Neural cell (in vitro differentiated cells): ENCODE data around the gene SAMSN1. TPM values are rescaled to one million over a fixed set of nuclear protein-coding genes. Genes with fewer than 3 reads are reported as not detected.

Source experiments
- H2AFZ ChIP-seq: fragments of 200-600, 300-800 bp; sonication (generic), shearing (Covaris generic); 2 replicates; pipeline ENCODE4 v1.6.0; 2014; ENCODE audit warnings: low read depth, mild to moderate bottlenecking, antibody characterized with exemption, low read length, moderate library complexity
- H3F3A ChIP-seq: fragments of 200-600 bp; shearing (Covaris generic); 2 replicates; pipeline ENCODE4 v1.6.1; 2016; ENCODE audit warnings: mild to moderate bottlenecking, moderate library complexity, mixed read lengths, antibody characterized with exemption, low read length; ENCODE audit not compliant: insufficient read depth, poor library complexity, severe bottlenecking
- H3K27ac ChIP-seq: fragments of 200-600, 300-800 bp; sonication (generic), shearing (Covaris generic); 2 replicates; pipeline ENCODE4 v1.5.1; 2014; ENCODE audit warnings: mild to moderate bottlenecking, low read length, moderate library complexity
- H3K27me3 ChIP-seq: fragments of 300-800, 200-600 bp; sonication (generic), shearing (Covaris generic); 2 replicates; pipeline ENCODE4 v1.6.0; 2014; ENCODE audit warnings: mild to moderate bottlenecking, low read depth, low read length, moderate library complexity; ENCODE audit not compliant: insufficient read depth
- H3K36me3 ChIP-seq: fragments of 300-800, 200-600 bp; sonication (generic), shearing (Covaris generic); 2 replicates; pipeline ENCODE4 v1.5.1; 2014; ENCODE audit warnings: mild to moderate bottlenecking, antibody characterized with exemption, low read length, moderate library complexity; ENCODE audit not compliant: insufficient read depth
- H3K4me2 ChIP-seq: fragments of 300-800, 200-600 bp; sonication (generic), shearing (Covaris generic); 2 replicates; pipeline ENCODE4 v1.6.0; 2014; ENCODE audit warnings: mild to moderate bottlenecking, low read length
- H3K4me3 ChIP-seq: fragments of 300-800, 200-600 bp; sonication (generic), shearing (Covaris generic); 2 replicates; pipeline ENCODE4 v1.5.1; 2014; ENCODE audit warnings: mild to moderate bottlenecking, low read length, moderate library complexity
- H3K79me2 ChIP-seq: fragments of 200-600 bp; shearing (Covaris generic); replicated peaks from 2 replicates; pipeline ENCODE4 v1.6.0; 2014; ENCODE audit warnings: mild to moderate bottlenecking, low read length, moderate library complexity; ENCODE audit not compliant: insufficient read depth
- H3K9ac ChIP-seq: fragments of 300-800, 200-600 bp; sonication (generic), shearing (Covaris generic); 2 replicates; pipeline ENCODE4 v1.6.1; 2016; ENCODE audit warnings: mild to moderate bottlenecking, low read length, mixed read lengths
- H3K9me2 ChIP-seq: fragments of 200-600 bp; shearing (Covaris generic); 2 replicates; pipeline ENCODE4 v1.6.1; 2016; ENCODE audit warnings: mild to moderate bottlenecking, low read length, mixed read lengths; ENCODE audit not compliant: insufficient read depth
- H3K9me3 ChIP-seq: fragments of 200-600, 300-800 bp; sonication (generic), shearing (Covaris generic); 2 replicates; pipeline ENCODE4 v1.6.1; 2016; ENCODE audit warnings: mild to moderate bottlenecking, mixed run types, low read length, moderate library complexity, mixed read lengths
- H4K20me1 ChIP-seq: fragments of 200-600 bp; shearing (Covaris generic); 2 replicates; pipeline ENCODE4 v1.6.1; 2016; ENCODE audit warnings: mild to moderate bottlenecking, mixed run types; ENCODE audit not compliant: insufficient read depth
- CTCF ChIP-seq: fragments of 450-650 bp; IDR thresholded peaks from 2 replicates; pipeline ENCODE4 v1.5.1; 2014; ENCODE audit warnings: antibody characterized with exemption, mild to moderate bottlenecking, moderate library complexity; ENCODE audit not compliant: poor library complexity, severe bottlenecking
- EP300 ChIP-seq: fragments of 450-650 bp; conservative IDR thresholded peaks from 2 replicates; pipeline ENCODE4 v1.6.1; 2014; ENCODE audit warnings: antibody characterized with exemption, mild to moderate bottlenecking, moderate library complexity; ENCODE audit not compliant: poor library complexity, severe bottlenecking
- EZH2 ChIP-seq: fragments of 200-600, 300-800 bp; shearing (Covaris generic), sonication (generic); IDR thresholded peaks from 2 replicates; pipeline ENCODE4 v1.6.1; 2014; ENCODE audit warnings: antibody characterized with exemption, low read length, borderline replicate concordance, mild to moderate bottlenecking; ENCODE audit not compliant: insufficient read depth, poor library complexity, severe bottlenecking
- MXI1 ChIP-seq: fragments of 450-650 bp; conservative IDR thresholded peaks from 2 replicates; pipeline ENCODE4 v1.6.1; 2014; ENCODE audit warnings: antibody characterized with exemption, mild to moderate bottlenecking; ENCODE audit not compliant: poor library complexity, severe bottlenecking
- POLR2AphosphoS5 ChIP-seq: IDR thresholded peaks from 2 replicates; pipeline ENCODE4 v1.6.1; 2012
- RAD21 ChIP-seq: fragments of 450-650 bp; conservative IDR thresholded peaks from 2 replicates; pipeline ENCODE4 v1.6.1; 2014; ENCODE audit warnings: antibody characterized with exemption, mild to moderate bottlenecking, moderate library complexity
- REST ChIP-seq: IDR thresholded peaks from 2 replicates; pipeline ENCODE4 v1.6.1; 2012; ENCODE audit warnings: borderline replicate concordance
- SMC3 ChIP-seq: fragments of 450-650 bp; conservative IDR thresholded peaks from 2 replicates; pipeline ENCODE4 v1.6.1; 2014; ENCODE audit warnings: antibody characterized with exemption, mild to moderate bottlenecking, moderate library complexity; ENCODE audit not compliant: poor library complexity
- TAF1 ChIP-seq: IDR thresholded peaks from 2 replicates; pipeline ENCODE4 v1.6.1; 2012; ENCODE audit warnings: low read depth
- polyA plus RNA-seq: library from polyadenylated mRNA; depleted of rRNA; stranded (reverse); fragments of >200 nt; gene quantifications from 2 replicates; pipeline ENCODE4 v1.2.3, GENCODE V29; 2014

Gene SAMSN1
- polyA plus RNA-seq, 1 donor from 2014 or later = 18.2 TPM

GRCh38 chr21:14531757-14532316, 14.3 kb downstream of the SAMSN1 start:
- Histone ChIP-seq H3K9ac (no peak overlapping the region), H3K9me2 (no peaks in the 10 kb centered on the region), H3K4me3 (no peak overlapping the region), H2AFZ (no peak overlapping the region), H3K27me3 (no peaks in the 10 kb centered on the region), H4K20me1 (no peaks in the 10 kb centered on the region), H3K4me2 (no peak overlapping the region), H3K9me3 (no peaks in the 10 kb centered on the region), H3F3A (no peaks in the 10 kb centered on the region), H3K36me3 (no peaks in the 10 kb centered on the region), H3K27ac (no peak overlapping the region), H3K79me2 (no peaks in the 10 kb centered on the region)
- TF ChIP-seq POLR2AphosphoS5 (no peak), SMC3 (no peak), RAD21 (no peak), CTCF (no peak), MXI1 (no peak), TAF1 (no peak), EZH2 (no peak), EP300 (no peak), REST (no peak)

- Histone ChIP-seq H3K27ac (no peak overlapping the region), H3K36me3 (no peaks in the 10 kb centered on the region), H3K9me3 (no peaks in the 10 kb centered on the region), H3K27me3 (no peaks in the 10 kb centered on the region), H3K79me2 (no peaks in the 10 kb centered on the region), H3F3A (no peaks in the 10 kb centered on the region), H3K4me2 (no peak overlapping the region), H3K9ac (no peak overlapping the region), H3K9me2 (no peaks in the 10 kb centered on the region), H3K4me3 (no peak overlapping the region), H2AFZ (no peak overlapping the region), H4K20me1 (no peaks in the 10 kb centered on the region)
- TF ChIP-seq MXI1 (no peak), EZH2 (no peak), RAD21 (no peak), POLR2AphosphoS5 (no peak), TAF1 (no peak), CTCF (no peak), SMC3 (no peak), REST (no peak)
Measured at GRCh38 chr21:14530592-14530991, 15.5 kb downstream of the SAMSN1 start.
